Right atrium auricular region (tissue), 2 donors: ENCODE data around the gene KBTBD2. TPM values are rescaled to one million over a fixed set of nuclear protein-coding genes. Genes with fewer than 3 reads are reported as not detected.

Experiments used
- DNase-seq: peaks from one replicate; pipeline ENCODE4 v3.0.0-alpha.2; 2019; ENCODE audit warnings: low spot score
- H3K27ac ChIP-seq, 2 donors: fragments of 200-600 bp; sonication (generic); 1 replicate in 1 of 2; 2 replicates in 1 of 2; pipeline ENCODE4 v1.5.1; 2016 to 2019
- H3K27me3 ChIP-seq, 2 donors: fragments of 200-600 bp; sonication (generic); one replicate each; pipeline versions ENCODE4 v1.5.1 to v1.6.0; 2017 to 2019
- H3K36me3 ChIP-seq: fragments of 200-600 bp; sonication (generic); one replicate; pipeline ENCODE4 v1.5.1; 2016
- H3K4me1 ChIP-seq, 2 donors: fragments of 200-600 bp; sonication (generic); one replicate each; pipeline versions ENCODE4 v1.5.1 to v1.6.0; 2017 to 2019
- H3K4me3 ChIP-seq, 2 donors: fragments of 200-600 bp; sonication (generic); 1 replicate in 1 of 2; 2 replicates in 1 of 2; pipeline ENCODE4 v1.5.1; 2017 to 2019; ENCODE audit warnings: mild to moderate bottlenecking in 1 of 2, moderate library complexity in 1 of 2
- H3K9me3 ChIP-seq, 2 donors: fragments of 200-600 bp; sonication (generic); one replicate each; pipeline ENCODE4 v1.5.1; 2019
- CTCF ChIP-seq, 2 donors: fragments of 200-600 bp; sonication (generic); IDR thresholded peaks; one replicate each; pipeline ENCODE4 v1.5.1; 2019; ENCODE audit warnings: antibody characterized with exemption in 2 of 2
- total RNA-seq, 2 donors: library from RNA; depleted of rRNA; stranded (reverse); fragments of >200 nt; gene quantifications; one replicate each; pipeline ENCODE4 v1.1.0, GENCODE V29; 2016

KBTBD2 gene
- total RNA-seq, 2 donors from 2014 or later = 22.4 to 26.0 TPM

GRCh38 chr7:32892521-32893206 lies 1.1 kb upstream of the KBTBD2 start:
- TF ChIP-seq CTCF (IDR thresholded peaks at IDR 0.05) = no peak
- H3K27me3 ChIP-seq = no peaks in the 10 kb centered on the region
- no peak for DNase-seq
- peak overlapping the region; percentile 99 to 100 for H3K27ac ChIP-seq
- H3K4me3 ChIP-seq = peak overlapping the region; percentile 94 to 99
- H3K9me3 ChIP-seq = no peaks in the 10 kb centered on the region
- H3K4me1 ChIP-seq = peaks cover 0 to 38% of the 10 kb centered on the region in 2 donors
- no peaks in the 10 kb centered on the region for H3K36me3 ChIP-seq

- no peaks in the 10 kb centered on the region for H3K27me3 ChIP-seq
- H3K27ac ChIP-seq = peak overlapping the region; percentile 99 to 100
- no peaks in the 10 kb centered on the region for H3K36me3 ChIP-seq
- no peaks in the 10 kb centered on the region for H3K9me3 ChIP-seq
- DNase-seq = peak; percentile 97
- TF ChIP-seq CTCF (IDR thresholded peaks at IDR 0.05) = no peak
- H3K4me3 ChIP-seq = peak overlapping the region; percentile 94 to 99
- peaks cover 0 to 45% of the 10 kb centered on the region in 2 donors for H3K4me1 ChIP-seq
Measured at GRCh38 chr7:32891800-32892520, 400 bp upstream of the KBTBD2 start.

GRCh38 chr7:32890793-32891042 lies 842 bp downstream of the KBTBD2 start:
- Histone ChIP-seq H3K27me3 (no peaks in the 10 kb centered on the region), H3K4me1 (peaks cover 0 to 56% of the 10 kb centered on the region in 2 donors), H3K9me3 (no peaks in the 10 kb centered on the region), H3K36me3 (no peaks in the 10 kb centered on the region), H3K27ac (peak overlapping the region; percentile 99 to 100), H3K4me3 (peak overlapping the region; percentile 94 to 99)
- no peak for DNase-seq
- TF ChIP-seq CTCF (IDR thresholded peaks at IDR 0.05) = no peak

- H3K4me1 ChIP-seq = peaks cover 0 to 57% of the 10 kb centered on the region in 2 donors
- no peak for TF ChIP-seq CTCF (IDR thresholded peaks at IDR 0.05)
- H3K36me3 ChIP-seq = no peaks in the 10 kb centered on the region
- DNase-seq = no peak
- peak overlapping the region; percentile 99 to 100 for H3K27ac ChIP-seq
- no peaks in the 10 kb centered on the region for H3K27me3 ChIP-seq
- peak overlapping the region; percentile 94 to 99 for H3K4me3 ChIP-seq
- no peaks in the 10 kb centered on the region for H3K9me3 ChIP-seq
Measured at GRCh38 chr7:32890010-32890792, 1.4 kb downstream of the KBTBD2 start.

- no peak for DNase-seq
- peak overlapping the region; percentile 1 to 99 for H3K27ac ChIP-seq
- H3K36me3 ChIP-seq = no peaks in the 10 kb centered on the region
- H3K9me3 ChIP-seq = no peaks in the 10 kb centered on the region
- TF ChIP-seq CTCF (IDR thresholded peaks at IDR 0.05) = no peak
- no peak overlapping the region for H3K4me3 ChIP-seq
- no peaks in the 10 kb centered on the region for H3K27me3 ChIP-seq
- peaks cover 0 to 64% of the 10 kb centered on the region in 2 donors for H3K4me1 ChIP-seq
Measured at GRCh38 chr7:32888505-32888904, 3.1 kb downstream of the KBTBD2 start.
